RCC 7860 (cell line): ENCODE results near the gene VWA2.

Experiments used
- DNase-seq: peaks from one replicate; pipeline ENCODE4 v3.0.0-alpha.2; 2015; ENCODE audit warnings: low spot score
- FAIRE-seq: peaks from 2 replicates; lab custom pipeline; 2012; peaks lifted over from hg19 to GRCh38; lab: Jason Lieb, UNC

The VWA2 gene, protein sequence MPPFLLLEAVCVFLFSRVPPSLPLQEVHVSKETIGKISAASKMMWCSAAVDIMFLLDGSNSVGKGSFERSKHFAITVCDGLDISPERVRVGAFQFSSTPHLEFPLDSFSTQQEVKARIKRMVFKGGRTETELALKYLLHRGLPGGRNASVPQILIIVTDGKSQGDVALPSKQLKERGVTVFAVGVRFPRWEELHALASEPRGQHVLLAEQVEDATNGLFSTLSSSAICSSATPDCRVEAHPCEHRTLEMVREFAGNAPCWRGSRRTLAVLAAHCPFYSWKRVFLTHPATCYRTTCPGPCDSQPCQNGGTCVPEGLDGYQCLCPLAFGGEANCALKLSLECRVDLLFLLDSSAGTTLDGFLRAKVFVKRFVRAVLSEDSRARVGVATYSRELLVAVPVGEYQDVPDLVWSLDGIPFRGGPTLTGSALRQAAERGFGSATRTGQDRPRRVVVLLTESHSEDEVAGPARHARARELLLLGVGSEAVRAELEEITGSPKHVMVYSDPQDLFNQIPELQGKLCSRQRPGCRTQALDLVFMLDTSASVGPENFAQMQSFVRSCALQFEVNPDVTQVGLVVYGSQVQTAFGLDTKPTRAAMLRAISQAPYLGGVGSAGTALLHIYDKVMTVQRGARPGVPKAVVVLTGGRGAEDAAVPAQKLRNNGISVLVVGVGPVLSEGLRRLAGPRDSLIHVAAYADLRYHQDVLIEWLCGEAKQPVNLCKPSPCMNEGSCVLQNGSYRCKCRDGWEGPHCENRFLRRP

DNA sequence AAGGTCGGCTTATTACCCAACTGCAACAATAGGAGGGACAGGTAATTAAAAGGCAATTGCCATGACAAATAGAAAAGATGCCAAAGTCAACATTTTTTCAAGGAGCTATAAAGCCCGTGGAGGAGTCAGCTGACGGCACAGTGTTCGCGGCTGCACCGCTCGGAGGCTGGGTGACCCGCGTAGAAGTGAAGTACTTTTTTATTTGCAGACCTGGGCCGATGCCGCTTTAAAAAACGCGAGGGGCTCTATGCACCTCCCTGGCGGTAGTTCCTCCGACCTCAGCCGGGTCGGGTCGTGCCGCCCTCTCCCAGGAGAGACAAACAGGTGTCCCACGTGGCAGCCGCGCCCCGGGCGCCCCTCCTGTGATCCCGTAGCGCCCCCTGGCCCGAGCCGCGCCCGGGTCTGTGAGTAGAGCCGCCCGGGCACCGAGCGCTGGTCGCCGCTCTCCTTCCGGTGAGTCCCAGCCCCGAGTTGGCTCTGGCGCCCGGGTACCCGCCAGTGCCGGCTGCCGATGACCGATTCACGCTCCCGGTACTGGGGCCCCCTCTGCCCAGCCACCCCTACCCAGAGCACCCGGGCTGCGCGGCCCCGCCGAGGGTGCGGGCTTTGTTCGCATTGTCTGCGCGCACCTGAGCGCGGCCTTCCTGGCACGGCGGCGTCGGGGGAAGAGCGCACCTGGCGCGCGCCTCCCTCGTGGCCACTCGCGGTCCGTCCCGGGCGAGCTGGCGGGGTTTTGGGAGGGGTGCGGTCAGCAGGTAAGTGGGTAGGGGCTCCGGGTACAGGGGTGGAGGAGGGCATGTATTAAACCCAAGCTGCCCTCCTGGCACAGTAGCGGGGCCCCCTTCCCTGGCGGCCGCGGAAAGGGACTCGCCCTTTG, at the start of gene VWA2:
TSS of gene VWA2 (plus strand) at position 138 of the 877 bp plus-strand sequence. CDS start 9,460 bp downstream, outside the sequence.
- no peak for FAIRE-seq
- no peak for DNase-seq

GRCh38 chr10:114189700-114190099, 49.4 kb upstream of the VWA2 start:
- DNase-seq (no peak), FAIRE-seq (no peak)

DNA sequence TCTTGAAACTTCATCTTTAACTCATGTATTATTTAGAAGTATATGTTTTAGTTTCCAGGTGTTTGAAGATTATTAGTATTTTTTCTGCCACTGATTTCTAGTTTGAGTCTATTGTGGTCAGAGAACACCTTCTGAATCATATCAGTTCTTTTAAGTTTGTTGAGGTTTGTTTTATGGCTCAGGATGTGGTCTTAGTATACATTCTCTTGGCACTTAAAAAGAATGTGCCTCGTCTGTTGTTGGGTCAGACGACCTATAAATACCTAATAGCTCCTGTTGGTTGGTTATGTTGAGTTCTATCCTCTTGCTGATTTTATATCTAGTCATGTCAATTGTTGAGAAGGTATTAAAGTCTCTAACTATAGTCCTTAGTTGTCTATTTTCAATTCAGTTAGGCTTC, 44.0 kb upstream of the VWA2 start:
- no peak for DNase-seq
- FAIRE-seq: no peak

DNA sequence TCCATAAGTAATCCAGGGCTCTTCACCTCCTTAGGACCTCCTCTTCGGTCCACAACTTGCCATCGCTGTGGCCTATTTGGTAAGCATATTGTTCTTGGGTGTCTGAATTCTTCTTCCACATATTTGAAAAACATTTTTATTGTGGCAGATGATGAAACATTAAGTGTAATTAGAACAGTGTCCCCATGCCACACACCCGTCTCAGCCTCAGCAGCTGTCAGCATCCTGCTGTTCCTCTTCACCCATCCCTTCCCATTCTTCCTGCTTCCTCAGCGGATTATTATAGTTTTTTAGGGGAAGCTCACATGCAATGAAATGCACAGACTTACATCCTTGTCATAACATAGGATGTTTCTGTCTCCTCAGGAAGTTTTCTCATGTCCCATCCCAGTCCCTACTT, 39.8 kb upstream of the VWA2 start:
- FAIRE-seq: no peak
- no peak for DNase-seq

- no peak for DNase-seq
- FAIRE-seq: no peak
These were observed 36.2 kb upstream of the VWA2 start for GRCh38 chr10:114202812-114203211.

DNA sequence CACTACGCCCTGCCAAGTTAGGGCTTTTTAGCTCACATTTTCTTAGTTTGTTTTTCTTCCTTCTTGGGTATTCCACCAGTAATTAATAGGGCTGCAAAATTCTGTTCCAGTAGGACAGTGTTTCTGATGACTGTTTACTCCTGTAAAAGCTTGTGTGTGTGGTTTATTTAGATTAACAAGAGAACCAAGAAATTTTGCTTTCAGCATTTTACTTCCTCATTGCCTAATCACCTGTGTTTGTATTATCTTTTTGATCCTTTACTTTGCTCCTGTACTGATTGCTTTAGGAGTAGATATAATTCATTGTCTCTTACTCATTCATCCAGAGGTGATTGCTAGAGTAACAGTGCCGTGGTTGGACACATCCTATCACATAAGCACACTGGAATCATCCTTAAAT, 32.2 kb upstream of the VWA2 start:
- FAIRE-seq (no peak), DNase-seq (no peak)

- no peak for FAIRE-seq
- no peak for DNase-seq
These were observed 31.7 kb upstream of the VWA2 start for GRCh38 chr10:114207349-114207748.

DNA sequence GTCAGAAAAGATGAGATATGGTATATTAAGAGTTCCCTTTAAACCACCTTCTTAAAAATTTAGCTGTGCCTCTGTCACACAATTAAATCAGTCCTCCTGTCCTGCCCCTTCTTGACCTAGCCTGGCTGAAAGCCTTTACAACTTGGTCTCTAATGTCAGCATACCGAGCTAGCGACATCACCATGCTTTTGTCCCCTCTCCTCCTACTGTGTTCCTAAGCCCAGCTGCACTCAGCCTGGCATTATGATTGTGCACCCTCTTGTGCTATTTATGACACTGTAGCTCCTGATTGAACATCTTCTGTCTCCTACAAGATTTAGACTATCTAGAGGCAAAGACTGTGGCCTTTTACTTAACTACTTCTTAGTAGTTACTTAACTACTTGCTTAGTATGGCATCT, 30.7 kb upstream of the VWA2 start:
- DNase-seq (no peak), FAIRE-seq (no peak)

DNA sequence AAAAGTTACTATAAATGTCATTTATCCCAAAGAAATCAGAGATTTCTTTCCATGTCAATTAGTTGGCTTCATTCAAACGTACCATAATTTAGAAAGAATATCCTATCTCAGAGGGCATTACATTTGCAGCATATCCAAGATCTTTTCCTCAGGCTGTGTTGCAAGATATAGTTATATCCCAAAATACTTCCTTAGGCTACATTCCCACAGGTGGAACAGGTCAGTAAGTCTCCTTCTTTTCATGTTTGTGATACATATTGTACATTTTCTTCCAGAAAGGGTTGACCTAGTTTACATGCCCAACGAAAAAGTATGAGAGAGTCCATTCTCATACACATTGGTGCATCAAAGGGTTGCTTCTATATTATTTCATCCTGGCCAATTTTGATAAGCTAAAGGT, 26.9 kb upstream of the VWA2 start:
- DNase-seq (no peak), FAIRE-seq (no peak)

- FAIRE-seq (no peak), DNase-seq (no peak)
These were observed 24.0 kb upstream of the VWA2 start for GRCh38 chr10:114215033-114215432.

DNA sequence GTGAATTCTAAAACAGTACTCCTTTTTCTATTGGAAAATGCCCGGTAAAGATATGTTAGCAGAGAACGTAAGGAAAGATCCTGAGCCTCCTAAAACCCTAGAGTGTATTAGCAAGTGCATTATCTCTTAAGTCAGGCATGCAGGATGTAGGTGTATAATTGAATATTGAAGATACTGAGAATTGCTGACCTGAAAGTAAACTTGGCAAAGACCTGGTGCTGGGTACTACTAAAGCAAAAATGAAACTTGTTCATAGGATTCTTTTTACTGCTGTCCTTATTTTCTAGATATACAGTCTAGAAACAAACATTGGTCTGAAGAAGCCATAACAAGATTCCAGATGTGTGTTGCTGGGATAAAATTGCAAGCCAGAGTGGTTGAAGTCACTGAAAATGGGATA, 18.8 kb upstream of the VWA2 start:
- DNase-seq (no peak), FAIRE-seq (no peak)

GRCh38 chr10:114221235-114221634, 17.8 kb upstream of the VWA2 start:
- FAIRE-seq: no peak
- no peak for DNase-seq

GRCh38 chr10:114223066-114223465, 16.0 kb upstream of the VWA2 start:
- DNase-seq (no peak), FAIRE-seq (no peak)

- no peak for FAIRE-seq
These were observed 10.9 kb upstream of the VWA2 start for GRCh38 chr10:114228156-114228555.

DNA sequence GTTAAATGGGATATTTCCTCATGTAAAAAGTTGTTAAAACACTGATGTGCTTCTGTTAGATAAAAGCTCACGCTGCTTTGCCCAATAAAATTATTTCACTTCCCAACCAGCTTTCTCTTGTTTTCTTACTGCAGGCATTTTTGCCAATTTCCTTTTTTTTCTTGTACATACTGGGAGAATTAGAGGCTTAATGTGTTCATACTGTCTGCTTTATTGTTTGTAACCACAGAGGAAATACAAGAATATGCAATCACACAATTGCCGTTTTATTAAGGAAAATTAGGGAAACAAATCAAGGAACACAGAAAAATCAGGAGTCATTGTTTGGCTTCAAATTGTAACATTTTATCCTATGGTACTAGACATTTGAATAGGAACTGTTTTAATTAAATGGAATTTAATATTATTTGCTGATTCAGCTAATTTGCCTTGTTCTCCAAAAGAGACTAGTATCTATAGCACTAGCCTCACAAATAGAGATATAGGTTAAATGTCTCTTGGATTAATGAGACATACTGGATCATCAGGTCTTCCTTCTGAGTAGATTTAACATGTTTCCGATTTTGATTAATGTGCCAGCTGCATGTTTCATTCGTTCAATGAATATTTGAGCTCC, 6.4 kb upstream of the VWA2 start:
- DNase-seq (no peak), FAIRE-seq (no peak)

More at GRCh38 chr10:114228156-114228555, 10.9 kb upstream of the VWA2 start:
- DNase-seq: no peak

DNA sequence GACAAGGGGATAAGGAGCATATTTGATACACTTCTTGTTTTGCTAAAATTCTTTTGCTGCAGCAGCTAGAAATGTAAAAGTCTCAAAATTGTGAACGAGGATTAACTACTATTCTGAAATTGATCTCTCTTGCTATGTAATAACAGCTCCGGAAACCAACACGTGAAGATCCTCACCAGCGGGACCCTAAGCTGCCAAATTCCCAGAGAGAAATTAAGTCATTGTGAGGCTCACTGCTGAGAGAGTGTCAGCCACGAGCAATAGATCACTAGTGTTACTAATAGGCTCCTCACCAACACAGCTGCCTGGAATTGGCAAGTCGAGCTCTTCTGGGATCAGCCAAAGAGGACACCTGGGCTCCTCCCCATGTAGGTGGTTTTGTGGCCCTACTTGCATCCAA, 5.6 kb upstream of the VWA2 start:
- no peak for DNase-seq
- no peak for FAIRE-seq

- no peak for FAIRE-seq
- DNase-seq: no peak
These were observed 4.9 kb upstream of the VWA2 start for GRCh38 chr10:114234132-114234531.

GRCh38 chr10:114239994-114240345, 916 bp downstream of the VWA2 start:
- DNase-seq (no peak), FAIRE-seq (no peak)

DNA sequence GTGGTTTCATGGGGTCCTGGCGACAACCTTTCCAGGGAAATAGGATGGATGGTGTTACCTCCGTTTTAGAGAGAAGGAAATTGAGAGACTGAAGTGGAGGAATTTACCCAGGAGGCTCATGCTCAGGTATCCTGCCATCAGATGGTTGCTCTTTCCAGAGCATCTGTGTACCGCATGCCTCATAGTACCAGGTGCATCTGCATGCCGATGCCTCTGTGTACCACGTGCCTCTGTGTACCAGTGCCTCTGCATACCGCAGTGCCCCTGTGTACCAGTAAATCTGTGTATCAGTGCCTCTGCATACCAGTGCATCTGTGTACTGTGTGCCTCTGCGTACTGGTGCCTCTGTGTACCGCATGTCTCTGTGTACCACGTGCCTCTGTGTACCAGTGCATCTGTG, 3.2 kb downstream of the VWA2 start:
- DNase-seq (no peak), FAIRE-seq (no peak)

- FAIRE-seq: no peak
- no peak for DNase-seq
These were observed 4.6 kb downstream of the VWA2 start for GRCh38 chr10:114243661-114244060.

DNA sequence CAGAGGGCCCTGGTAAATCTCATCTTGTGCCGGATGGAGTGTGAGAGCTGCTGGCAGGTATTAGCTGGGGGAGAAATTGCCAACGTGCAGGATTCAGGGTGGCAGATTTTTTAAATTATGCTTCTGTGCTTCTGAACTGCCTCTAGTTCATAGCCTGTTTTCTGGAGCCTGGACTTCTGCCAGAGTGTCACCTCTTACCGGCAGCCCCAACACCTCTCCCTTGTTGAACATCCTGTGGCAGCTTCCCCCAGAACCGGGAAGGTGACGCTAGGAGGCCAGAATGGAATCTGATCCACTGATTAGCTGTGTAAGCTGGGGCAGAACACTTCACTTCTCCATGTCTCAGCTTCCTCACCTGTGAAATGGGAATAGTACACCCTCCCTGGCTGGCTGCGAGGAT, 5.1 kb downstream of the VWA2 start:
- FAIRE-seq: no peak
- no peak for DNase-seq
